IPS-11a (cell line): ENCODE results near the gene CD320.
A peak's percentile ranks its signal among the peaks of the same experiment; 100 is the strongest.
"Not testable (repeated sequence)": the region's sequence is repeated elsewhere in the genome, so short reads cannot be mapped to it uniquely, and the experiment has no call there.

Experiments
- H3K4me3 ChIP-seq: one replicate; pipeline ENCODE4 v1.5.1; 2013; ENCODE audit warnings: low read depth, low read length, control low read depth

Gene CD320

DNA sequence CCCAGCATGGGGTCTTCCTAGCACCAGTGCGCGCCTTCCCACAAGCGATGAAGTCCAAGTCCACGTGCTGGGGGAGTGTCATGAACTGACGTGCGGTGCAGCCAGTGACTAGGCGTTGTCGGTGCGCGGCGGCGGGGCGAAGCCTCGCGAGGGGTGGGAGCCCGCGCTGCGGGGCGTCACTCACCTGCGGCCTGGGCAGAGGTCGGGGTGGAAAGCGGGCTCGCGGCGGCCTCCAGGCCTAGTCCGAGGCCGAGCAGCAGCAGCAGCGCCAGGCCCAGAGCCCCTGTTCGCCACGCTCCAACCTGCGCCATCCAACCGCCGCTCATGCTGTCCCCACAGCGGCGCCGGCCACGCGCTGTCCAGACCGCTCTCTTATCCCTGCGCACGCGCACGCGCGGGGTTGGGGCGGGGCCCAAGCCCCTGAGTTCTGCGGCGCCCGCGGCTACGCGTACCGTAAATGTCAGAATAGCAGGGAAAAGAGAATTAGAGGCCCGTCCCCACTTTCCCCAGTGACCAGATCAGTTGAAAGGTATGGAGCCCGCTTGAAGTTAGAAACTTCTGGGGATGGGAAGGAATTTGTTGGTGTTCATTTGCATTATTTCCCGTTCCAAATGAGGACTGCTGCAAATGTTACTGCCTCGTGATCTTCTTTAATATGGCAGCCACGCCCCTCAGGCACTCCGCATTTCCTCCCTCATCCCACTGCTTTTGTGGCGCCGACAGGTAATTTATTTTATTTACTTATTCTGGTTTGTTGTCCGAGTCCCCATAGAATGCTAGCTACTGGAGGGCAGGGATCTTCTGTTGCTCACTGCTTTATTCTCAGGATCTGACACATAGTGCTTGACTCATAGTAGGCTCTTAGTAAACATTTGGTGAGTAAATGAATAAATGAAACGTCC, at the start of gene CD320:
CD320 (minus strand) TSS at position 394 of the 902 bp plus-strand sequence; CDS start at position 326, 68 bp downstream.
- H3K4me3 ChIP-seq: peak within 1 kb of the TSS; percentile 85

DNA sequence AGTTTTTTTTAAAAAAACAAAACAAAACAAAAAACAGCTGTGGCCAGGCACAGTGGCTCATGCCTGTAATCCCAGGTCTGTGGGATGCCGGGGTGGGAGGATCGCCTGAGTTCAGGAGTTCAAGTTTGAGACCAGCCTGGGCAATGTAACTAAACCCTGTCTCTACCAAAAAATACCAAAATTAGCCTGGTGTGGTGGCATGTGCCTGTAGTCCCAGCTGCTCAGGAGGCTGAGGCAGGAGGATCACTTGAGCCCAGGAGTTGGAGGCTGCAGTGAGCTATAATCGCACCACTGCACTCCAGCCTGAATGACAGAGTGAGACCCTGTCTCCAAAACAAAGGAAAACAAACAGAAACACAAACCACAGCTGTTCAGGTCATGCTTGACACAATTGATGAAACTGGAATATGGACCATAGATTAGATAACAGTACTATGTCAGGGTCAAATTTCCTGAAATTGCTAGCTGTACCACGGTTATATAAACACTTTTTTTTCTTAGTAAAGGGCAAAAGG, 48.9 kb upstream of the CD320 start:
- H3K4me3 ChIP-seq: no peak overlapping the region

DNA sequence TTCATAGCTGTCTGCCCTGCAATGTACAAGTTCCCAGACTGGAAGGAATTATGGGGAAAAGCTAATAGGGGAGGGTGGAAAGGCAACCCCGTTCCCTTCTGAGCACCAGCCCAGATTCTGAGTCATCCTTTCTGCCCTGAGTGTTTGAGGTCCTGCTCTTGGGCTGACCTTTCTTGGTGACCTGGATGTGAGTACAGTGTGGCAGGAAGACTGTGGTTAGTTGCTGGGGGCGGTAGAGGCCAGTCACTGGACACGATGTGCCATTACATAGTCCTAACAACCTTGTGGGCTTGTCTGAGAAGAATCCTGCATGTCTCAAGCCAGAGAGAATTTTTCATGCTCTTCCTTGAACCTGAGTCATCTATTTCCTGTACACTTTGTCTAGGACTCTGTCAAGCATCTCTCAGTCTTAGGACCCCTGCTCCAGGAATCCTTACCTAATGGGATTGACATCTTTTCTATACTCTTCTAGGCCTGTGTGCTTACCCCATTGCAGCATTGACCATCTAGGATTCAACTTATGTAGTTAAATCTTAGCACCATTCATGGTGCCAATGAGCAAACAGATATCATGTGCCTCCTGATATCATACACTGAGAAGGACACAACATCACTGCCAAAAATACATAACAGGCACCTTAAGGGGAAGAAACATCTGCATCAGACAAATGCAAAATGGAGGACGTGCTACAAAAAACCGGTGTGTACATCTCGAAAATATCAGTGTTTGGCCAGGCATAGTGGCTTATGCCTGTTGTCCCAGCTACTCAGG, 47.7 kb upstream of the CD320 start:
- no peak overlapping the region for H3K4me3 ChIP-seq

DNA sequence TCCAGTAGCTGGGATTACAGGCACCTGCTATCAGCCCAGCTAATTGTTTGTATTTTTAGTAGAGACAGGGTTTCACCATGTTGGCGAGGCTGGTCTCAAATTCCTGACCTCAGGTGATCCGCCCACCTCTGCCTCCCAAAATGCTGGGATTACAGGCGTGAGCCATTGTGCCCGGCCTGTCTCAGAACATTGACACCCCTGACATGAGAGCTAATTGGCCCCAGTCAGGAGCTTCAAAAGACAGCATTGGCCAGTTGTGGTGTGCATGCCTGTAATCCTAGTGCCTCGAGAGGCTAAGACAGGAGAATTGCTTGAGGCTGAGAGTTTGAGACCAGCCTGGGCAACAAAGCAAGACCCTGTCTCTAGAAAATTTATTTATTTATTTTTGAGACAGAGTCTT, 44.7 kb upstream of the CD320 start:
- not testable (repeated sequence) for H3K4me3 ChIP-seq

DNA sequence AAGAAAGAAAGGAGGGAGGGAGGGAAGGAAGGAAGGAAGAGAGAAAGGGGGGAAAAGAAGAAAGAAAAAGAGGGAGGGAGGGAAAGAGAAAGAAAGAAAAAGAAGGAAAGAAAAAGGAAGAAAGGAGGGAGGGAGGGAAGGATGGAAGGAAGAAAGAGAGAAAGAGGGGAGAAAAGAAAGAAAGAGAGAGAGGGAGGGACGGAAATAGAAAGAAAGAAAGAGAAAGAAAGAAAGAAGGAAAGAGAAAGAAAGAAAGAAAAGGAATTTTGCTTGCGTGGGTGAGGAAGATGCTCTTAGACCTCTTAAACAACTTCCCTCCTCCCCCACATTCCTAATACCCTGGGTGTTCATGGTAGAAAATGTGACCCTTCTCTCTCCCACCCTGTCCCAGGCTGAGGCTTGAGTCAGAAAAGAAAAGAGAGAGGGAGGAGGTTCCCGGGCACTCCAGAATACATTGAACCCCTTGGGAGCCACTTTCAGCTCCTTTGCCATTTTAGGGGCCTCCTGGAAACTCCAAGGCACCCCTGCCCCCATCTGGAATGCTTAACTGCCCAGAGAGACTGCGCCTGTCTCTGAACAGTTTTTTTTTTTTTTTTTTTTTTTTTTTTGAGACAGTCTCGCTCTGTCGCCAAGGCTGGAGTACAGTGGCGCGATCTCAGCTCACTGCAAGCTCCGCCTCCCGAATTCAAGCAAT, 44.1 kb upstream of the CD320 start:
- no peak overlapping the region for H3K4me3 ChIP-seq

DNA sequence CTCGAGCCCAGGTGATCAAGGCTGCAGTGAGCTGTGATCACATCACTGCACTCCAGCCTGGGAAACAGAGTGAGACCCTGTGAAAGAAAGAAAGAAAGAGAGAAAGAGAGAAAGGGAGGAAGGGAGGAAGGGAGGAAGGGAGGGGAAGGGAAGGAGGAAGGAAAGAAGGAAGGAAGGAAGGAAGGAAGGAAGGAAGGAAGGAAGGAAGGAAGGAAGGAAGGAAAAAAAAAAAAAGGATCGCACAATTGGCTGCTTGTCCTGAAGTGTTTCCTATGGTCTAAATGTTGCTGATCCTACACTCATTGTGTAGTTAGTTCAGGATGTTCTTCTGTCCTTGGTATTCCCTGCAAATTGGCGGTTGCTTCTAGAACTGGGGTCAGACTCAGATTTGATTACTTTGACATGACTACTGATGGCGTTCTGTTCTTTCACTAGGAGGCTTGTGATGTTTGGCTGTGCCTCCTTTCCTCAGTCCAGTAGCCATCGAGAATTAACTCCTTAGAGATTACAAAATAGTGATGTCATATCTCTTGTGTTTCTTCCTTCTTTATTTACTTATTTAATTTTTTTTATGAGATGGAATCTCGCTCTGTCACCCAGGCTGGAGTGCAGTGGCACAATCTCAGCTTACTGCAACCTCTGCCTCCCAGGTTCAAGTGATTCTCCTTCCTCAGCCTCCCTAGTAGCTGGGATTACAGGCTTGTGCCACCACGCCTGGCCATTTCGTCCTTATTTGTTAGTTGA, 41.6 kb upstream of the CD320 start:
- H3K4me3 ChIP-seq: not testable (repeated sequence)

DNA sequence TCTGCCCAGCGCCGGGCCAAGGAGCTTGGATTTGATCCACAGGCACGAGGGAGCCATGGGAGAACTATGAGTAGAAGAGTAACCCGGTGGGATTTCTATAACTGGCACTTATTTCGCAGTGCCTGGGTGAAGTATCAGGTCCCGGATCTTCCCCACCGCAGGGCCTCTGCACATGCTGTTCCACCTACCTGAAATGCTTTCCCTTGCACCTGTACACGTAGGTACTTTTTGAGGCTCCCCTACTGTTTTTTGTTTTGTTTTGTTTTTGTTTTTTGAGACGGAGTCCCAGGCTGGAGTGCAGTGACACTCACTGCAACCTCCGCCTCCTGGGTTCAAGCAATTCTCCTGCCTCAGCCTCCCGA, 35.3 kb upstream of the CD320 start:
- no peak overlapping the region for H3K4me3 ChIP-seq

DNA sequence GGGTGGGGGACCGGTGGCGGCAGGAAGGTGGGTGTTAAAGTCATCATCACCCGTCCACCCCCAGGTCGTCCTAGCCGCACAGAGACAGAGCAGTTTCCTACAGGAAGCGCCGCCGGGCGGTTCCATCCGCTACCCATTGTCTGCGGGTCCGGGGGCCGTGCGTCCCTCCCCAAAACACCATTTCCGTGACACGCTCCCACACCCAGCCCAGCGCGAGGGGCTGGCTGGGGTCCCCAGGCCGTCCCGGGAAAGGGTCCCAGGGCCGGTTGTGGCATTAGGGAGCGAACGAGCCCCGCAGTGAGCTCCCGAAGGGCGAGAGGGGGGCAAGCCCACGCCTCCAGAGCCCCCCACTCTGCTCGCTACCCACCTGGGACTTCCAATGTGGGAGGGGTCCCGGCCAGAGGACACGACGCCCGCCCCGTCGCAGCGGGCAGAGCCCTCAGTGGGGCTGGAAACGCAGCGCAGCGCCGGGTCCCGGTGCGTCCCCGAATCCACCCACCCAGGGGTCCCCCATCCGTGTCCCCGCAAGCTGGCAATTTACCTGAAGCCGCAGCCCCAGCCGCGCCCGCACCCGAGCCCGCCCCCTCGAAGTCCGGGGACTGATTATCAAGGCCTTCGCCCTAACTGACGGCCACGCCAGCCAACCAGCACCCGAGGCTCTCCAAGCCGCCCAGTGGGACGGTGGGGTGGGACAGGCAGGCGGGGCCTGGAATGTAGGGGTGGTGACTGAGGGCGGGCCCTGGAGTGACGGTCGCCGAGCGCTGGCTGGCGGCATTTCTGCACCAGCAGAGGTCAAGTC, 34.7 kb upstream of the CD320 start, which contains the start of gene KANK3:
KANK3 (minus strand) TSS at position 579 of the 799 bp plus-strand sequence. CDS start 5,434 bp downstream, outside the sequence.
- peak within 1 kb of the TSS; percentile 57 for H3K4me3 ChIP-seq

DNA sequence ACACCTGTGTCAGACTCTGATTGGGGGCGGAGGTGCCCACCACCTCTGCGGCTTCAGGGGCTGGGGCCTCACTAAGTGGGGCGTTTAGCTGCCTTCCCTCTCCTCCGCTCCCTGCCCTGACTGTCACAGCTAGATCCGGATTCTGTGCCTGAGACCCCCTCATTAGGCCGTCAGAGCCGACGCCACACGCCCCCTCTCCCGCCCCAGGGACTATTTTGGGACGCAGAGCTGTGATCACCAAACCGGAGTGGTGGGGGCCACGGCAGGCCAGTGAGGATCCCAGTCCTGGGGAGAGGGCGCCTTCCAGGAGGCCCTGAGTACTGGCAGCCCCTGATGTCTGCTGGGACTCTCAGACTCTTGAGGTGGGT, 34.1 kb upstream of the CD320 start:
- no peak overlapping the region for H3K4me3 ChIP-seq

DNA sequence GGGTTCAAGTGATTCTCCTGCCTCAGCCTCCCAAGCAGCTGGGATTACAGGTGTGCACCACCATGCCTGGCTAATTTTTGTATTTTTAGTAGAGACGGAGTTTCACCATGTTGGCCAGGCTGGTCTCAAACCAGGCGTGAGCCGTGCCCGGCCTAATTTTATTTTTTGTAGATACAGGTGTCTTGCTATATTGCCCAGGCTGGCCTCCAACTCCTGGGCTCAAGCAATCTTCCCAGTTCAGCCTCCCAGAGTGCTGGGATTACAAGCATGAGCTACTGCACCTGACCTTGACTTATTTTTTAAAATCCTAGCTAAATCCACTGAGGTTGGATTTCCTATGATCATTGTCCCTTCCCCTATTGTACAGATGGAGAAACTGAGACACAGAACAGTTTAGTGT, 33.3 kb upstream of the CD320 start:
- not testable (repeated sequence) for H3K4me3 ChIP-seq

DNA sequence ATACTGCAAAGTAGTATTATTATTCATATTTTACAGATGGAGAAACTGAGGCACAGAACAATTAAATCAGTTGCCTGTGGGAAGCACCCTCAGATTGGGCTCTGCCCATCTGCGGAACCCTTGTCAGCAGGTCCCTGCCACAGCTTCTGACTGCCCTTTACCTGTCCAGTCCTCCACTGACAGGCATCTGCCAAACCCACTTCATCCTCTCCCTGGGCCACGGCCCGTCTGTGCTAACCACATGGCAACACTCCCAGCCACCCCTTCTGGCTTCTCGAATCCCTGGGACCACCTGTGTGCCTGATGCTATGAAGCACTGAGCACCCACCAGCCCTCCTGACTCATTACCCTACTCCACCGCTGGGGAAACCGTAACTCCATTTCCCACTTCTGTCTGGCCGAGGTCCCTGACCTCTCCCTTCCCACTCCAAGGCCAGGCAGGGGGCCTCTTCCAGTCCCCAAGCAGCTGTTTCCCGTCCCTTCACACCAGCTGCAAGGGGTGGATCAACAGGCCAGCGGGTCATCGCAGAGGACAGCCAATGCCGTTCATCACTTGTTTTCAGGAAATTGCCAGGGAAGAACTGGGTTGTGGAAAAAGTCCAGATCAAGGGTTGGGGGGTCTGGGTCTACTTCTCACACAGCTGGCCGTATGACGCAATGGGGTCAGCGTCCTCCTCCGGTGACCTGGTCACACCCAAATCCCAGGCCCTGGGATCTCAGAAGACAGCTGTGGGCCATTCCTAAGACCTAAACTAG, 32.4 kb upstream of the CD320 start:
- no peak overlapping the region for H3K4me3 ChIP-seq

DNA sequence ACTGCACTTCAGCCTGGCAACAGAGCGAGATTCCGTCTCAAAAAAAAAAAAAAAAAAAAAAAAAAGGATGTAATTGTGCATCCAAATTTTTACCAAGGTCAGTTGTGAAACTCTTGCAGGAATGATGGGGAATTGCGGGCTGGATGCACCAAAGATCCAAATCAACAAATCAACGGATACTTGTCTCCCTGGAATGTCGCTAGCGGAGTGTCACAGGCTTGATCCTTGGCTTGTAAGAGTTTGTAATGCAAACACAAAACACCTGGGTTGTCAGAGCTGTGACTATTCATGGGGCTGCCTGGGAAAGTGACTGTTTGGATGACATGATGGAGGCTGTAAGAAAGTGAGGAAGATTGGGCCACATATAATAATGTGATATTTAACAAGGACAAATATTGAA, 30.7 kb upstream of the CD320 start:
- H3K4me3 ChIP-seq: no peak overlapping the region

DNA sequence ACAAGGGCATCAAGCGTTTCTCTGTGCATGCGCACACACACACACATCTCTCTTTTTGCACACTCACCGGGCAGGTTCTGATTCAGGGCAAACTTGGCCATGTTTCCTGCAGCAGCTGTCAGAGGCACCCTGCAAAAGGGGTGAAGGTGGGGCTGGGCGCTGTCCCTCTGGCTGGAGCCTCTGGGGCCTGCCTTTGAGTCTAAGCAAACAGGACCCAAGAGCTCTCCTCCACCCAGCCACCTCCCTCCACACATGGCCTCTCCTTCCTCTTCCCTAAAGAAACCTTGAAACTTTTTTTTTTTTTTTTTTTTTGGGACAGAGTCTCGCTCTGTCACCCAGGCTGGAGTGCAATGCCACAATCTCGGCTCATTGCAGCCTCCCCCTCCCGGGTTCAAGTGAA, 29.6 kb upstream of the CD320 start:
- no peak overlapping the region for H3K4me3 ChIP-seq

DNA sequence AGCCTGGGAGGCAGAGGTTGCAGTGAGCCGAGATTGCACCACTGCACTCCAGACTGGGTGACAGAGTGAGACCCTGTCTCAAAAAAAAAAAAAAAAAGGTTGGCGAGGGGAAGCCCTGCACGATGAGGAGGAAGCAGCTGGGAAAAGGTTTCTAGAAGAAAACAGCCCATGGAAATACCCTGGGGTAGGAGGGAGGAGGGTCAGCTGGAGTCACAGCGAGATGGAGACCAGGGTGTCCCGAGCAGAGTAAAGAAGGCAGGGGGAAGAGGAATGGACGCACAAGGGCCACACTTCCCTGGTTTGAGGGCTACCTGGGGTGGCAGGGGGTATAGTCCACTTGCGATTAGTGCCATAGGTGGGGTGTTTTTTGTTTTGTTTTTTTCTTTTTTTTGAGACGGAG, 28.5 kb upstream of the CD320 start:
- H3K4me3 ChIP-seq: no peak overlapping the region

DNA sequence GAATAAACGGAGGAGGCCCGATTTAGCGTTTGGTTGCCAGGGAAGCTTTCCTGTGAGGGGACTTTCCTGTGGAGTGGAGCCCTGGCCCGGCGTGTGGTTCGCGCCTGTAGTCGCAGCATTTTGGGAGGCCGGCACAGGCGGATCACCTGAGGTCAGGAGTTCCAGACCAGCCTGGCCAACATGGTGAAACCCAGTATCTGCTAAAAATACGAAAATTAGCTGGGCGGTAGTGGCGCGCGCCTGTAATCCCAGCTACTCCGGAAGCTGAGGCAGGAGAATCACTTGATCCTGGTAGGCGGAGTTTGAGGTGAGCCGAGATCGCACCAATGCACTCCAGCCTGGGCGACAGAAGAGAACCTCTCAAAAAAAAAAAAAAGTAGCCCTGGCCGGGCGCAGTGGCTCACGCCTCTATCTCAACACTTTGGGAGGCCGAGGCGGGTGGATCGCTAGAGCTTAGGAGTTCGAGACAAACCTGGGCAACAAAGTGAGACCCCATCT, 28.0 kb upstream of the CD320 start:
- H3K4me3 ChIP-seq: no peak overlapping the region

DNA sequence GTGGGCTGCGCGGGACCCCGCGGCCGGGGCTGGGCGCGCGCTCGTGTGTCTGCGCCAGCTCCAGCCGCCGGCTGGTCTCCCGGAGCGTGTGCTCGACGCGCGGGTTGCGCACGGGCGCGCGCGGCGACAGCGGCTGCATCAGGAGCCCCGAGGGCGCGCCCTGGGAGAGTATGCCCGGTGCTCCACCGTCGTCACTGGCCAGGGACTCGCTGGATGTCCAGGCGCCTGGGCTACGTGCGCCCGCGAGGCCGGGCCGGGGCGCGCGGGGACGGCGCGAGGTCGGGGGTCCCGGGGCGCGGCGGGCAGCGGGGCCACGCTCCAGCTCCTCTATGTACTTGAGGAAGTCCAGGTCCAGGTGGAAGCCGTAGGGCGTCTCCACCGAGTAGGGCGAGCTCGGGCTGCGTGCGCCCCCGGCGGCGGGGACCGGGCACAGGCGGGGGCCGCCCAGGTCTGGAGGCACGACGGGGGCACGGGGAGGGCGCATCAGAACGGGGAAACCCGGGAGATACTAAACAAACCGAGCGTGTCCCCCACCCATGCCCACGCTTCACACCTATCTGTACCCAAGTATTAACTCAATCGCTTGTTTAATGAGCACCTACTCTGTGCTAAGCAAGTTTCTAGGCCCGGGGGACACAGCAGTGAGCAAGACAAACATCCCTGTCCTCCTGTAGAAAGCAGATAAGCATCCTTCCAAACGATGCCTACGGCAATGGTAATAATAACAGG, 27.3 kb upstream of the CD320 start:
- H3K4me3 ChIP-seq: peak overlapping the region; percentile 42

DNA sequence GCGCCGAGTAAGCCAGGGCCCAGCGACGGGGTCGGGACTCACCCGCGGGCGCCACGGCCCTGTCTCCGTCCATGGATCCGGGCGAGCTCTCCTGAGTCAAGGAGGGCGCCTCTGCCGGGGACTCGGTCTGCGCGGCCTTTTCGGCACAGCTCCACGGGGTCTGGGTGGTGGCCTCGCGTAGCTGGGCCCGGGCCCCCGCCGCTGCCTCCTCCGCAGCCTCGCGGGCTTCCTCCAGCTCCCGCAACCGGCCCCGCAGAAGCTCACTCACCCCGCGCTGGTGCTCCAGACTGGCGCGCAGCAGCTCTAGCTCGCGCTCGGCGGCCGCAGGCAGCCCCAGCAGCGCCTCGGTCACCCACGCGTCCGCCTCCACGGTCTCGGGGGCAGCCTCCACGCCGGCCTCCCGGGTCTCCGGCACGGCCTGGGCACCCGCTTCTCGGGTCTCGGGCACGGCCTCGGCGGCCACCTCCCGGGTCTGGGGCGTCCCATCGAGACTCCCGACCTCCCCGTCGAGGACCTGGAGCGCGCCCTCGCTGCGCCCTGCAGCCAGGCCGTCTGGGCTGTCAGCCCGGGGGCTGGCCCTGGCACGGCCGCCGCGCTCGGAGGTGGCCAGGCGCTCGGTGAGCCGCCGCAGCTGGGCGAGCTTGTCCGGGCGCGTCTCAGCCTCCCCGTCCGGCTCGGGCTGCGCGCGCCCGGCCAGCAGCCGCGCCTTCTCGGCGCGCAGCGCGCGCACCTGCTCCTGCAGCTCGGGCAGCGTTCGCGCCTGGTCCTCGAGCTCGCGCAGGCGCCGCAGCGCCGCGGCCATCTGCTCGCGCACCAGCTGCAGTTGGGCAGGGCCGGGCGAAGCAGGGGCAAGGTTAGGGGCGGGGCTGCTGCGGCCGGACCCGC, 26.5 kb upstream of the CD320 start:
- H3K4me3 ChIP-seq: peak overlapping the region; percentile 42
